Neural progenitor cell (in vitro differentiated cells): ENCODE data around the gene MRPS27. TPM values are rescaled to one million over a fixed set of nuclear protein-coding genes. Genes with fewer than 3 reads are reported as not detected.
"Not testable (repeated sequence)": the region's sequence is repeated elsewhere in the genome, so short reads cannot be mapped to it uniquely, and the experiment has no call there.

Experiments
- DNase-seq: peaks from one replicate; pipeline ENCODE4 v3.0.0-alpha.2; 2016; ENCODE audit warnings: low spot score
- H2AFZ ChIP-seq: fragments of 200-600 bp; sonication (generic); replicated peaks from 2 replicates; pipeline ENCODE4 v1.6.1; 2016; ENCODE audit warnings: antibody characterized with exemption
- H3F3A ChIP-seq: fragments of 200-600 bp; sonication (generic); 2 replicates; pipeline ENCODE4 v1.6.1; 2016; ENCODE audit warnings: antibody characterized with exemption, low read depth
- H3K27ac ChIP-seq: fragments of 200-600 bp; sonication (generic); 2 replicates; pipeline ENCODE4 v1.5.1; 2016; ENCODE audit warnings: mild to moderate bottlenecking
- H3K27me3 ChIP-seq: fragments of 200-600 bp; sonication (generic); 2 replicates; pipeline ENCODE4 v1.6.1; 2016; ENCODE audit warnings: mild to moderate bottlenecking, moderate library complexity
- H3K36me3 ChIP-seq: fragments of 200-600 bp; sonication (generic); 2 replicates; pipeline ENCODE4 v1.5.1; 2016
- H3K4me1 ChIP-seq: fragments of 200-600 bp; sonication (generic); 2 replicates; pipeline ENCODE4 v1.6.1; 2016; ENCODE audit warnings: mixed run types
- H3K4me2 ChIP-seq: fragments of 200-600 bp; sonication (generic); 2 replicates; pipeline ENCODE4 v1.6.1; 2016
- H3K4me3 ChIP-seq: fragments of 200-600 bp; sonication (generic); 2 replicates; pipeline ENCODE4 v1.5.1; 2016
- H3K79me2 ChIP-seq: fragments of 200-600 bp; sonication (generic); 2 replicates; pipeline ENCODE4 v1.6.1; 2016; ENCODE audit warnings: low read depth
- H3K9ac ChIP-seq: fragments of 200-600 bp; sonication (generic); 2 replicates; pipeline ENCODE4 v1.6.1; 2016
- H3K9me3 ChIP-seq: fragments of 200-600 bp; sonication (generic); 2 replicates; pipeline ENCODE4 v1.5.1; 2016; ENCODE audit warnings: low read depth
- H4K20me1 ChIP-seq: fragments of 200-600 bp; sonication (generic); 2 replicates; pipeline ENCODE4 v1.6.1; 2016; ENCODE audit warnings: low read depth
- H3K27ac Mint-ChIP-seq: 3 replicates; pipeline ENCODE4 v1.8.0; 2021; ENCODE audit warnings: mixed read lengths
- H3K27me3 Mint-ChIP-seq: 2 replicates; pipeline ENCODE4 v1.8.0; 2022; ENCODE audit warnings: low read depth, mild to moderate bottlenecking, inconsistent platforms, moderate library complexity, mixed read lengths; ENCODE audit not compliant: insufficient read depth
- H3K36me3 Mint-ChIP-seq: 3 replicates; pipeline ENCODE4 v1.8.0; 2021; ENCODE audit warnings: mixed read lengths
- H3K4me1 Mint-ChIP-seq: 3 replicates; pipeline ENCODE4 v1.8.0; 2021; ENCODE audit warnings: mixed read lengths
- H3K4me3 Mint-ChIP-seq: 3 replicates; pipeline ENCODE4 v1.8.0; 2021; ENCODE audit warnings: mild to moderate bottlenecking, moderate library complexity, mixed read lengths
- H3K9me3 Mint-ChIP-seq: 3 replicates; pipeline ENCODE4 v1.8.0; 2020; ENCODE audit warnings: mixed read lengths
- EZH2 ChIP-seq: fragments of 200-600 bp; sonication (generic); IDR thresholded peaks from 2 replicates; pipeline ENCODE4 v1.6.1; 2017; ENCODE audit warnings: antibody characterized with exemption, mild to moderate bottlenecking, moderate library complexity
- EZH2phosphoT487 ChIP-seq: fragments of 200-600 bp; sonication (generic); IDR thresholded peaks from 2 replicates; pipeline ENCODE4 v1.6.1; 2017; ENCODE audit warnings: antibody characterized with exemption
- total RNA-seq: library from RNA; depleted of rRNA; stranded (reverse); fragments of >200 nt; gene quantifications from 2 replicates; pipeline ENCODE4 v1.2.3, GENCODE V29; 2015; ENCODE audit warnings: low replicate concordance
- TF ChIP-seq, protein P1 (sequence below): fragments of 200-600 bp; sonication (generic); IDR thresholded peaks from 2 replicates; pipeline ENCODE4 v1.5.1; 2017; ENCODE audit warnings: antibody characterized with exemption, mild to moderate bottlenecking

The MRPS27 gene
- total RNA-seq, 1 donor from 2014 or later, result 154 TPM

DNA sequence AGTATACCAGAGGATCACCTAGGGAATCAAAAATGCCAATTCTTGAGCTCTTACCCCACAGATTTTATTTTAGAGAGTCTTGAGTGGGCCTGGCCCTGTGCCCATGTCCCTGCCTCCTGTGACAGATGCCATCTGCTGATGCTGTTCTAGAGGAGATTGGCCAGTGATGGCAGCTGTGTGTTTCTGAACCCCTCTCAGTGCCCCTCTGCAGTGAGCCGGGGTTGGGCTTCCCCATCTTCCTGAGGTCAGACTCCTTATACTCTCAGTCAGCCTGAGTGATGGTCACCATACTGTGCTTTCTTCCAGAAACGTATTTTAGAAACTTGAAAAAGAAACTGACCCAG lies 6.2 kb upstream of the MRPS27 start:
- no peak overlapping the region for H3K4me3 ChIP-seq
- no peaks in the 10 kb centered on the region for H3F3A ChIP-seq
- no peak overlapping the region for H3K4me2 ChIP-seq
- Mint-ChIP-seq H3K36me3 (peaks cover 21% of the 10 kb centered on the region), H3K4me3 (no peak overlapping the region), H3K4me1 (peaks cover 2% of the 10 kb centered on the region), H3K27ac (no peak overlapping the region), H3K27me3 (no peaks in the 10 kb centered on the region), H3K9me3 (no peaks in the 10 kb centered on the region)
- H3K9ac ChIP-seq, result no peak overlapping the region
- no peak overlapping the region for H2AFZ ChIP-seq
- no peaks in the 10 kb centered on the region for H4K20me1 ChIP-seq
- H3K27me3 ChIP-seq, result no peaks in the 10 kb centered on the region
- H3K79me2 ChIP-seq, result peaks cover 3% of the 10 kb centered on the region
- H3K36me3 ChIP-seq, result peaks cover 3% of the 10 kb centered on the region
- no peak for DNase-seq
- H3K4me1 ChIP-seq, result no peaks in the 10 kb centered on the region
- TF ChIP-seq EZH2 (no peak), EZH2phosphoT487 (no peak)
- TF ChIP-seq, protein P1, sequence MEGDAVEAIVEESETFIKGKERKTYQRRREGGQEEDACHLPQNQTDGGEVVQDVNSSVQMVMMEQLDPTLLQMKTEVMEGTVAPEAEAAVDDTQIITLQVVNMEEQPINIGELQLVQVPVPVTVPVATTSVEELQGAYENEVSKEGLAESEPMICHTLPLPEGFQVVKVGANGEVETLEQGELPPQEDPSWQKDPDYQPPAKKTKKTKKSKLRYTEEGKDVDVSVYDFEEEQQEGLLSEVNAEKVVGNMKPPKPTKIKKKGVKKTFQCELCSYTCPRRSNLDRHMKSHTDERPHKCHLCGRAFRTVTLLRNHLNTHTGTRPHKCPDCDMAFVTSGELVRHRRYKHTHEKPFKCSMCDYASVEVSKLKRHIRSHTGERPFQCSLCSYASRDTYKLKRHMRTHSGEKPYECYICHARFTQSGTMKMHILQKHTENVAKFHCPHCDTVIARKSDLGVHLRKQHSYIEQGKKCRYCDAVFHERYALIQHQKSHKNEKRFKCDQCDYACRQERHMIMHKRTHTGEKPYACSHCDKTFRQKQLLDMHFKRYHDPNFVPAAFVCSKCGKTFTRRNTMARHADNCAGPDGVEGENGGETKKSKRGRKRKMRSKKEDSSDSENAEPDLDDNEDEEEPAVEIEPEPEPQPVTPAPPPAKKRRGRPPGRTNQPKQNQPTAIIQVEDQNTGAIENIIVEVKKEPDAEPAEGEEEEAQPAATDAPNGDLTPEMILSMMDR, result no peak
- no peak overlapping the region for H3K27ac ChIP-seq
- H3K9me3 ChIP-seq, result no peaks in the 10 kb centered on the region

DNA sequence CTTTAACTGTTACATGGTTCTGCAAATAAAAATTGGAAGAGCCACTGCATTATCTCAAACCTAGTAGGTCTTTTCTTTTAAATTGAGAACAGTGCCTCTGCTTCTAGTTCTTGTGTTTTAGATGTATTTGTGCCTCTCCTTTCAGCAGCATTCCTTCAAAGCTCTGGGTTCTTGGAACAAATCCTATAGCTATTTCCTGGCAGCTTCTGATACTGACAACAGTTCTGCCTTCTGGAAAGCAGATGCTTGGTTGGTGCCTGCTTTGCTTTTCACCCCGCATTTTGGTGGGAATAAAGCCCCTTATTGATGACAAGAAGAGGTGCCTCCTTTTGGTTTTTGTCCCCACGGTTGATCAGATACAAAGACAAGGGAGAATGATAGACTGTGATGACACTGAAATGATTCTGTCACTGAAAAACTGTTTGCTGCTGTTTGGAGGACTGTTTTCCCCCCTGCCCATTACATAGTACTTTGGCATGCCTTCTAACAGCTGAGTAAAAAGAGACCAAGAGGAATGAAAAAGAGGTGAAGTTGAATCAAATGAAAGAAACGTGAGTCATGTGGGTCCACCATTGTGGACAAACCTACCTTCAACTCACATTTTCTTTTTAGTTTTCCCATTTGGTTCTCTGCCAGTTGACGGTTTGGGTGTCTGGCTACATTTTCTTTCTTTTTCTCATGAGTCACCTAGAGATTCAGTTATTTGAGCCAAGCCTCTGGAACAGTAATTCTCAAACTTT lies 5.7 kb upstream of the MRPS27 start:
- no peak overlapping the region for H3K4me3 Mint-ChIP-seq
- H3K36me3 Mint-ChIP-seq, result peaks cover 21% of the 10 kb centered on the region
- Histone ChIP-seq H3K27ac (no peak overlapping the region), H3K4me3 (no peak overlapping the region), H3K4me2 (no peak overlapping the region), H4K20me1 (no peaks in the 10 kb centered on the region), H3F3A (no peaks in the 10 kb centered on the region), H2AFZ (no peak overlapping the region), H3K4me1 (no peaks in the 10 kb centered on the region), H3K27me3 (no peaks in the 10 kb centered on the region), H3K9ac (no peak overlapping the region), H3K79me2 (peaks cover 9% of the 10 kb centered on the region), H3K9me3 (no peaks in the 10 kb centered on the region), H3K36me3 (peaks cover 3% of the 10 kb centered on the region)
- H3K4me1 Mint-ChIP-seq, result peaks cover 6% of the 10 kb centered on the region
- no peak overlapping the region for H3K27ac Mint-ChIP-seq
- peaks cover 2% of the 10 kb centered on the region for H3K27me3 Mint-ChIP-seq
- no peak for DNase-seq
- no peaks in the 10 kb centered on the region for H3K9me3 Mint-ChIP-seq
- TF ChIP-seq EZH2, result no peak
- TF ChIP-seq, protein P1, result no peak
- no peak for TF ChIP-seq EZH2phosphoT487

DNA sequence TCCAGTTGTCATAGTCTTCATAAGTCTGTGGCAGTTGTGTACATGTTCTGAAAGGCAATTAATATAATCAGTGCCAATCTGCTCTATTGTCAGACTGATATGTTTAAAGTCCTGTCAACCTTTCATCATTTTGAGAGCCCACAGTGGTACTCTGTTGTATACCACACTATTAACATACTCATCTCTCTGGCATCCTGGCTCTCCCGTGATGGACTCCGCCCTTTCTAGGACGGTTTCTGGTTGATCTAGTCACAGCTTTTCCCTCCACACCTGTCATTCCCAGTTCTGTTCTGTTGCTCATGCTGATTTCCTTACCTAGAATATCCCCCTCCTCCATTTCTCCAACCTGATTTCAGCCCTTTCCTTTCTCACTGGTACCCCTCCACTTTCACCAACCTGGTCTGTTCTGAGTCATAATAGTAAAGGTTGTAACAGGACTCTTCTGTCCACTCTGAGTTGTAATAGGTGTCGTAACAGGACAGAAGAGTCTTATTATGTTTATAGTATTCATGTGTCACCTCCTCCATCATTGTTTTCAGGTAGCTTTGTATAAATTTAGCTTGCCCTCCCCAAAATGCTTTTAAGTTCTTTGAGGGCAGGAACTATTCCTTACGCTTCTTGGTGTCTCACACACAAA lies 4.3 kb upstream of the MRPS27 start:
- Histone ChIP-seq H3K36me3 (no peaks in the 10 kb centered on the region), H3K79me2 (peaks cover 17% of the 10 kb centered on the region), H3K9ac (no peak overlapping the region), H2AFZ (no peak overlapping the region), H3K4me3 (no peak overlapping the region), H3K9me3 (no peaks in the 10 kb centered on the region), H3K27me3 (no peaks in the 10 kb centered on the region), H4K20me1 (no peaks in the 10 kb centered on the region), H3K27ac (no peak overlapping the region), H3F3A (peaks cover 10% of the 10 kb centered on the region), H3K4me1 (no peaks in the 10 kb centered on the region), H3K4me2 (no peak overlapping the region)
- Mint-ChIP-seq H3K9me3 (no peaks in the 10 kb centered on the region), H3K27me3 (peaks cover 2% of the 10 kb centered on the region), H3K36me3 (peaks cover 13% of the 10 kb centered on the region), H3K4me3 (no peak overlapping the region), H3K4me1 (peaks cover 10% of the 10 kb centered on the region), H3K27ac (no peak overlapping the region)
- TF ChIP-seq, protein P1, result no peak
- TF ChIP-seq EZH2 (no peak), EZH2phosphoT487 (no peak)
- DNase-seq, result no peak

DNA sequence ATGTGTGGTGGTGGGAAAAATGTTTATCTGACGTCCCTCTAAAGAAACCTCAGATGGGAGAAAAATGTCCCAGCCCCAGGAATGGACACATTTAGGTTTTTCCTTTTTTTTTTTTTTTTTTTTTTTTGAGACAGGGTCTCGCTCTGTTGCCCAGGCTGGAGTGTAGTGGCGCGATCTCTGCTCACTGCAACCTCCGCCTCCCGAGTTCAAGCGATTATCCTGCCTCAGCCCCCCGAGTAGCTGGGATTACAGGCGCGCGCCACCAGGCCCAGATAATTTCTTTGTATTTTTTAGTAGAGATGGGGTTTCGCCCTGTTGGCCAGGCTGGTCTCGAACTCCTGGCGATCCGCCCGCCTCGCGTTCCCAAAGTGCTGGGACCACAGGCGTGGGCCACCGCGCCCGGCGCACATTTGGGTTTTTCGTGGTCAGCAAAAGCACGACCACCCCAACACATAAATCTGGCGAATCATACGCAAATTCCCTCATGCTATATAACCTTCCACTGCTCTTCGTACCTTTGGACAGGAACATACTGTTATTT lies 535 bp downstream of the MRPS27 start:
- H4K20me1 ChIP-seq, H3K36me3 ChIP-seq, H3K9me3 Mint-ChIP-seq, H3K27me3 ChIP-seq, H3K27me3 Mint-ChIP-seq, H3K9me3 ChIP-seq, H3K4me1 ChIP-seq: not testable (repeated sequence)
- Mint-ChIP-seq H3K4me3 (peak overlapping the region; percentile 97), H3K4me1 (peaks cover 18% of the 10 kb centered on the region), H3K27ac (peak overlapping the region; percentile 91), H3K36me3 (peaks cover 14% of the 10 kb centered on the region)
- Histone ChIP-seq H3K4me3 (peak overlapping the region; percentile 75), H2AFZ (peak overlapping the region; percentile 75), H3F3A (peaks cover 10% of the 10 kb centered on the region), H3K9ac (peak overlapping the region; percentile 83), H3K27ac (peak overlapping the region; percentile 86), H3K79me2 (peaks cover 63% of the 10 kb centered on the region), H3K4me2 (peak overlapping the region; percentile 76)
- DNase-seq, result peak; percentile 46
